GM12873 (cell line): ENCODE measurements around the gene BPGM.

Source experiments
- TF ChIP-seq, protein P1 (sequence below): IDR thresholded peaks from 2 replicates; pipeline ENCODE4 v1.5.1; 2012; ENCODE audit warnings: low read depth, mild to moderate bottlenecking, moderate library complexity, low read length, control low read depth; ENCODE audit not compliant: insufficient read depth; ENCODE audit errors: missing control alignments

BPGM gene

DNA sequence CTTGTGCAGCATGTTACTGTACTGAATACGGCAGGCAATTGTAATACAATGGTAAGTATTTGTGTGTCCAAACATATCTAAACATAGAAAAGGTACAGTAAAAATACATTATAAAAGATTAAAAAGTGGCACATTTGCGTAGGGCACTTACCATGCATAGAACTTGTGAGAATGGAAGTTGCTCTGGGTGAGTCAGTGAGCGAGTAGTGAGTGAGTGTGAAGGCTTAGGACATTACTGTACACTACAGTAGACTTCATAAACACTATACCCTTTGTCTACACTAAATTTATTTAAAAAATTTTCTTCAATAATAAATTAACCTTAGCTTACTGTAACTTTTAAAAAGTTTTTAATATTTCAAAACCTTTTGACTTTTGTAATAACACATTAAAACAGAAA is 37.5 kb downstream of the BPGM start:
- TF ChIP-seq, protein P1, sequence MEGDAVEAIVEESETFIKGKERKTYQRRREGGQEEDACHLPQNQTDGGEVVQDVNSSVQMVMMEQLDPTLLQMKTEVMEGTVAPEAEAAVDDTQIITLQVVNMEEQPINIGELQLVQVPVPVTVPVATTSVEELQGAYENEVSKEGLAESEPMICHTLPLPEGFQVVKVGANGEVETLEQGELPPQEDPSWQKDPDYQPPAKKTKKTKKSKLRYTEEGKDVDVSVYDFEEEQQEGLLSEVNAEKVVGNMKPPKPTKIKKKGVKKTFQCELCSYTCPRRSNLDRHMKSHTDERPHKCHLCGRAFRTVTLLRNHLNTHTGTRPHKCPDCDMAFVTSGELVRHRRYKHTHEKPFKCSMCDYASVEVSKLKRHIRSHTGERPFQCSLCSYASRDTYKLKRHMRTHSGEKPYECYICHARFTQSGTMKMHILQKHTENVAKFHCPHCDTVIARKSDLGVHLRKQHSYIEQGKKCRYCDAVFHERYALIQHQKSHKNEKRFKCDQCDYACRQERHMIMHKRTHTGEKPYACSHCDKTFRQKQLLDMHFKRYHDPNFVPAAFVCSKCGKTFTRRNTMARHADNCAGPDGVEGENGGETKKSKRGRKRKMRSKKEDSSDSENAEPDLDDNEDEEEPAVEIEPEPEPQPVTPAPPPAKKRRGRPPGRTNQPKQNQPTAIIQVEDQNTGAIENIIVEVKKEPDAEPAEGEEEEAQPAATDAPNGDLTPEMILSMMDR: no peak

DNA sequence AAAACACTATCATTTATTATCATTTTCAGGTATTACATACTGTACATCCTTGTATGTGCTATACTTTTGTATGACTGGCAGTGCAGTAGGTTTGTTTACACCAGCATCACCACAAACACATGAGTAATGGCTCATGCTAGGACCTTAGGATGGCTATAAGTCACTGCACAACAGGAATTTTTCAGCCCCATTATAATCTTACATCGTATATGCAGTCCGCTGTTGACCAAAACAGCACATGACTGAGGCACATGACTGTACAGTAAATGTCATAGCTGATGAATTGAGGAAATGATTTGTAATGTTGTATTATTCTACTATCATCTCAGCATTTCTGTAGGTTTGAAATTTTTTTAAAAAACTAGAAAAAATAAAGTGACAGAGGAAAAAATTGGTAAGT is 38.6 kb downstream of the BPGM start:
- TF ChIP-seq, protein P1: no peak

DNA sequence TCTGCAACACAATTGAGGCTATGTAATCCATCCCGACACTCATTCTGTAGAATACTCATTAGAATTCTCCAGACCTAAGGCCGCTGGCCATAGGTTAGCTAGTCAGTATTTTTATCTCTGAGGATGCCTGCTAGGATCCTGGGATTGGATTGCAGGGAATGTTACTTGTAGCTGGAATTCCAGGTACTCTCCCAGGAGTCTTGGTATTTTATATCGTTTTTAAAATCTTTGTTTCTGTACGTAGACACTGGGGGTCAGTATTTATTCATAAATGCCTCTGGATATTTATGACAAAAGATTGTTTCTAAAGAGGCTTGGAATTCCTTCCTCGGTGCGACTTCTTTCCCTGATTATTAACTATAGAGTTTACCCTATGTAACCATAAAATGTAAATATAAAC is 40.1 kb downstream of the BPGM start:
- TF ChIP-seq, protein P1: no peak

GRCh38 chr7:134690016-134690415 is 43.4 kb downstream of the BPGM start:
- TF ChIP-seq, protein P1: no peak

DNA sequence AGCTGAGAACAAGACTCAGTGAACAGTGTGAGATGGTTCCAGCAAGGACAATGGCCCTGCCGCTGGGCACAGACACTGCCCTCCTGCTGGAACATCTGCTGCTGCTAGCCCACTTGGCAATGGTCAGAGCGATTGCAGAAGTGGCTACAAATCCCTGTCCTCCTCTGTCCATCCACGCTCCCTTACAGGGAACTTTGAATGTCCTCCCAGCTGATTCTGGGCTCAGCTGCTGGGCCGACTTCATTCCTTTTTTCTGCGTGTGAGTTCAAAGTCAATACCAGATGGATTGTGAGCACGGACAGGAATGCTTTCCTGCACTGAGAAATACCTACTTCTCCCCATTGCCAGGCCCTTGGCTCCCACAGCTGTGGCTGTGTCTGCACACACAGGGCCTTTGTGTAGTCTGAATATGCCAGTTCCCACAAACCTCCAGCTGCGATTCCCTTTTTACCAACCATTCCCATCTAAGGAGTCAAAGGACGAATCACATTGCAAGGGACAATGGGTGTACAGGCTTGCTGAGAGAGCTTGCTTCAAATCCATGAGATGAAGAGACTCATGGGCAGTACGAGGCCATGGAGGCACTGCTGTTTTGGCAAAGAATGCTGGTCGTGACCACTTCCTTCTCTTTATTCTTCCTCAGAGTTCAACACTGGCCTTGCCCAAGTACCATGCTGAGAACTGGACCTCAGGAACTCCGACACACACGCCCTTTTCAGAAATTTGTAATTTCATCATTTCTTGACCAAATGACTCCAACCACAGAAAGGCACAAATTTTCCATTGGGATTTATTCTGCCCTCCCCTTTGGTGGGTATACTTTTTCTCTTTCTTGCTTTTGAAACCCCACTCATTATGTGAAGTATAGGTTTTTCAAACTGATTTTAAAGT is 44.2 kb downstream of the BPGM start:
- TF ChIP-seq, protein P1: no peak

- TF ChIP-seq, protein P1: no peak
Measured at GRCh38 chr7:134691546-134692343, 45.1 kb downstream of the BPGM start.

- TF ChIP-seq, protein P1: no peak
Measured at GRCh38 chr7:134692344-134692705, 45.7 kb downstream of the BPGM start.
